NOMO-1 treated with dmso at 0.1 percent for 144 hours (cell line): ENCODE results near the gene DLG2.
A peak's percentile ranks its signal among the peaks of the same experiment; 100 is the strongest.
"Not testable (repeated sequence)": the region's sequence is repeated elsewhere in the genome, so short reads cannot be mapped to it uniquely, and the experiment has no call there.

Experiments
- DNase-seq: peaks from one replicate; lab custom pipeline; 2025; ENCODE audit not compliant: unreplicated experiment; lab: John Stamatoyannopoulos, UW

Gene DLG2

GRCh38 chr11:85647078-85647477 is 19.9 kb upstream of the DLG2 start:
- DNase-seq: no peak

GRCh38 chr11:85643191-85643614 is 16.1 kb upstream of the DLG2 start:
- no peak for DNase-seq

GRCh38 chr11:85634747-85635146 is 7.6 kb upstream of the DLG2 start:
- DNase-seq: no peak

- DNase-seq: no peak
Measured at GRCh38 chr11:85628771-85629341, 1.7 kb upstream of the DLG2 start.

GRCh38 chr11:85627998-85628770 is 1.0 kb upstream of the DLG2 start, which contains the start of gene TMEM126B:
Gene TMEM126B (plus strand): TSS chr11:85628593. CDS start chr11:85628608, 15 bp downstream.
- DNase-seq: peak; percentile 99

GRCh38 chr11:85626496-85626895 is 648 bp downstream of the DLG2 start:
- DNase-seq: no peak

GRCh38 chr11:85620256-85620655 is 6.9 kb downstream of the DLG2 start:
- no peak for DNase-seq

GRCh38 chr11:85619499-85619898 is 7.6 kb downstream of the DLG2 start:
- no peak for DNase-seq

- DNase-seq: not testable (repeated sequence)
Measured at GRCh38 chr11:85611643-85612042, 15.5 kb downstream of the DLG2 start.

GRCh38 chr11:85609286-85609685 is 17.9 kb downstream of the DLG2 start:
- not testable (repeated sequence) for DNase-seq

GRCh38 chr11:85608621-85609020 is 18.5 kb downstream of the DLG2 start:
- DNase-seq: not testable (repeated sequence)

GRCh38 chr11:85606237-85606636 is 20.9 kb downstream of the DLG2 start:
- not testable (repeated sequence) for DNase-seq

GRCh38 chr11:85603220-85603619 is 23.9 kb downstream of the DLG2 start:
- DNase-seq: no peak

- no peak for DNase-seq
Measured at GRCh38 chr11:85602526-85603213, 24.5 kb downstream of the DLG2 start.

- DNase-seq: no peak
Measured at GRCh38 chr11:85599083-85599482, 28.1 kb downstream of the DLG2 start.

- no peak for DNase-seq
Measured at GRCh38 chr11:85596886-85597285, 30.3 kb downstream of the DLG2 start.

GRCh38 chr11:85595285-85595884 is 31.8 kb downstream of the DLG2 start:
- no peak for DNase-seq

GRCh38 chr11:85590848-85591483 is 36.2 kb downstream of the DLG2 start:
- DNase-seq: no peak

- no peak for DNase-seq
Measured at GRCh38 chr11:85589373-85589772, 37.8 kb downstream of the DLG2 start.

GRCh38 chr11:85582111-85582510 is 45.0 kb downstream of the DLG2 start:
- DNase-seq: no peak

- no peak for DNase-seq
Measured at GRCh38 chr11:85575388-85575787, 51.8 kb downstream of the DLG2 start.
